Measurements from ENCODE around the gene CNGB1.

DNA sequence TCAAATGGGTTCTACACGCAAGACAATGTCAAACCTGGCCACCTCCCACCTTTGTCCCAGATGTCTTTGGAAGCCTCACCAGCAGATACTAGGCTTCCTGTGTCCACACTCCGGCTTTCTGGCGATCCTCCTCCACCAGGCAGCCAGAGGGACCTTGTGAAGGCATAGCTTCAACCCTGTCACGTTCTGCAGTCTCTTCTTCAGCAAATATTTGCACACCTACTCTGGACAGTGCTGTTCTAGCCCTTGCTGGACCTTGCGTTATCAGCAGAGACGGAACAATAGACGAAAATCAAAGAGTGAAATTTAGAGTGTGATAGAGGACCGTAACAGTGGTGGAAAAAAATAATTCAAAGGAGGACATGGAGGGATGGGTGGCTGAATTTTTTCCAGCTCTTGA, 130.1 kb downstream of the CNGB1 start:
- TF ChIP-seq, protein P1, sequence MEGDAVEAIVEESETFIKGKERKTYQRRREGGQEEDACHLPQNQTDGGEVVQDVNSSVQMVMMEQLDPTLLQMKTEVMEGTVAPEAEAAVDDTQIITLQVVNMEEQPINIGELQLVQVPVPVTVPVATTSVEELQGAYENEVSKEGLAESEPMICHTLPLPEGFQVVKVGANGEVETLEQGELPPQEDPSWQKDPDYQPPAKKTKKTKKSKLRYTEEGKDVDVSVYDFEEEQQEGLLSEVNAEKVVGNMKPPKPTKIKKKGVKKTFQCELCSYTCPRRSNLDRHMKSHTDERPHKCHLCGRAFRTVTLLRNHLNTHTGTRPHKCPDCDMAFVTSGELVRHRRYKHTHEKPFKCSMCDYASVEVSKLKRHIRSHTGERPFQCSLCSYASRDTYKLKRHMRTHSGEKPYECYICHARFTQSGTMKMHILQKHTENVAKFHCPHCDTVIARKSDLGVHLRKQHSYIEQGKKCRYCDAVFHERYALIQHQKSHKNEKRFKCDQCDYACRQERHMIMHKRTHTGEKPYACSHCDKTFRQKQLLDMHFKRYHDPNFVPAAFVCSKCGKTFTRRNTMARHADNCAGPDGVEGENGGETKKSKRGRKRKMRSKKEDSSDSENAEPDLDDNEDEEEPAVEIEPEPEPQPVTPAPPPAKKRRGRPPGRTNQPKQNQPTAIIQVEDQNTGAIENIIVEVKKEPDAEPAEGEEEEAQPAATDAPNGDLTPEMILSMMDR (IDR thresholded peaks at IDR 0.05), result no peak
- TF ChIP-seq POLR2AphosphoS5 (IDR thresholded peaks at IDR 0.05), result no peak
- no peak for TF ChIP-seq EP300 (IDR thresholded peaks at IDR 0.05)
- no peak for TF ChIP-seq POLR2A (IDR thresholded peaks at IDR 0.05)
